ENCODE results near the gene PAAF1. TPM values are rescaled to one million over a fixed set of nuclear protein-coding genes. Genes with fewer than 3 reads are reported as not detected.
"Not testable (repeated sequence)": the region's sequence is repeated elsewhere in the genome, so short reads cannot be mapped to it uniquely, and the experiment has no call there.

PAAF1 gene
- total and polyA plus RNA-seq, 8 donors: 8.0 to 15.9 (median 11.4) TPM

GRCh38 chr11:73929388-73929787 lies 52.6 kb downstream of the PAAF1 start:
- no peaks in the 10 kb centered on the region for H3K4me1 ChIP-seq
- no peaks in the 10 kb centered on the region for H3K9me3 ChIP-seq
- H3K4me3 ChIP-seq: no peak overlapping the region
- no peak overlapping the region for H3K27ac ChIP-seq
- DNase-seq: no peak
- ATAC-seq: no peak
- H3K27me3 ChIP-seq: no peaks in the 10 kb centered on the region
- peaks cover 3 to 32% (median 5%) of the 10 kb centered on the region in 3 donors for H3K36me3 ChIP-seq
- TF ChIP-seq CTCF (IDR thresholded peaks at IDR 0.05): no peak
- WGBS, 2 donors: 89 to 90% methylated on average over 2 of the region's 2 CpGs
- FAIRE-seq: no peak
- intact Hi-C loops (cut with DNase I): no loop called here

GRCh38 chr11:73931039-73931645 lies 54.3 kb downstream of the PAAF1 start:
- H3K36me3 ChIP-seq: peaks cover 3 to 34% (median 5%) of the 10 kb centered on the region in 3 donors

GRCh38 chr11:73931951-73932350 lies 55.2 kb downstream of the PAAF1 start:
- Histone ChIP-seq H3K36me3 (peaks cover 2 to 33% (median 3%) of the 10 kb centered on the region in 3 donors), H3K4me3 (no peak overlapping the region), H3K27ac (no peak overlapping the region), H3K4me1 (no peaks in the 10 kb centered on the region), H3K27me3 (no peaks in the 10 kb centered on the region), H3K9me3 (no peaks in the 10 kb centered on the region)
- ATAC-seq (no peak), DNase-seq (no peak), FAIRE-seq (no peak)
- no peak for TF ChIP-seq CTCF (IDR thresholded peaks at IDR 0.05)
- WGBS, 2 donors: 91 to 96% methylated on average over 6 of the region's 6 CpGs
- intact Hi-C loops (cut with DNase I): no loop called here

More at GRCh38 chr11:73931039-73931645, 54.3 kb downstream of the PAAF1 start:
- H3K4me1 ChIP-seq: no peaks in the 10 kb centered on the region
- intact Hi-C loops (cut with DNase I): no loop called here
- 61 to 66% methylated on average over 7 of the region's 7 CpGs for WGBS, 2 donors
- H3K27me3 ChIP-seq: no peaks in the 10 kb centered on the region
- no peak overlapping the region for H3K27ac ChIP-seq
- TF ChIP-seq CTCF (IDR thresholded peaks at IDR 0.05): no peak
- no peak overlapping the region for H3K4me3 ChIP-seq
- no peaks in the 10 kb centered on the region for H3K9me3 ChIP-seq
- FAIRE-seq (no peak), ATAC-seq (peak; percentile 55 to 82 (median 69)), DNase-seq (peak in 2 of 6 donors; percentile 12 to 32)

GRCh38 chr11:73932781-73933180 lies 56.0 kb downstream of the PAAF1 start:
- no peak for TF ChIP-seq CTCF (IDR thresholded peaks at IDR 0.05)
- no peak for FAIRE-seq

GRCh38 chr11:73936047-73936446 lies 59.2 kb downstream of the PAAF1 start:
- H3K4me1 ChIP-seq; H3K27me3 ChIP-seq; H3K4me3 ChIP-seq; intact Hi-C loops (cut with DNase I); ATAC-seq; H3K27ac ChIP-seq; H3K9me3 ChIP-seq; FAIRE-seq; H3K36me3 ChIP-seq: not testable (repeated sequence)
- DNase-seq: peak in 1 of 6 donors; percentile 66
- 96 to 100% methylated on average over 8 to 18 of the region's 25 CpGs for WGBS, 2 donors

More at GRCh38 chr11:73932781-73933180, 56.0 kb downstream of the PAAF1 start:
- Histone ChIP-seq H3K36me3 (peaks cover 0 to 25% (median 3%) of the 10 kb centered on the region in 3 donors), H3K4me3 (no peak overlapping the region), H3K27me3 (no peaks in the 10 kb centered on the region), H3K9me3 (no peaks in the 10 kb centered on the region), H3K4me1 (no peaks in the 10 kb centered on the region), H3K27ac (no peak overlapping the region)
- intact Hi-C loops (cut with DNase I): no loop called here
- no peak for DNase-seq
- 88 to 91% methylated on average over 7 of the region's 7 CpGs for WGBS, 2 donors
- no peak for ATAC-seq
